IPS-15b (cell line): ENCODE measurements around the gene RUFY4.

Experiments used
- H3K27me3 ChIP-seq: one replicate; pipeline ENCODE4 v1.6.1; 2013; ENCODE audit warnings: low read length; ENCODE audit not compliant: control insufficient read depth, insufficient read depth
- H3K36me3 ChIP-seq: one replicate; pipeline ENCODE4 v1.6.1; 2013; ENCODE audit warnings: low read length; ENCODE audit not compliant: control insufficient read depth, insufficient read depth
- H3K4me1 ChIP-seq: one replicate; pipeline ENCODE4 v1.6.1; 2013; ENCODE audit warnings: mild to moderate bottlenecking, low read length; ENCODE audit not compliant: control insufficient read depth, insufficient read depth
- H3K4me3 ChIP-seq: one replicate; pipeline ENCODE4 v1.5.1; 2013; ENCODE audit warnings: low read depth, low read length
- H3K9ac ChIP-seq: one replicate; pipeline ENCODE4 v1.6.1; 2013; ENCODE audit warnings: low read depth, mild to moderate bottlenecking, low read length
- H3K9me3 ChIP-seq: one replicate; pipeline ENCODE4 v1.6.1; 2013; ENCODE audit warnings: mild to moderate bottlenecking, low read length; ENCODE audit not compliant: control insufficient read depth, insufficient read depth

RUFY4 gene

GRCh38 chr2:218070587-218070986 lies 1.5 kb downstream of the RUFY4 start:
- H3K4me3 ChIP-seq = no peak overlapping the region
- no peak overlapping the region for H3K9ac ChIP-seq
- H3K4me1 ChIP-seq = no peaks in the 10 kb centered on the region
- peaks cover 12% of the 10 kb centered on the region for H3K27me3 ChIP-seq
- H3K9me3 ChIP-seq = no peaks in the 10 kb centered on the region
- H3K36me3 ChIP-seq = no peaks in the 10 kb centered on the region

- Histone ChIP-seq H3K9ac (no peak overlapping the region), H3K4me1 (no peaks in the 10 kb centered on the region), H3K27me3 (peaks cover 12% of the 10 kb centered on the region), H3K36me3 (no peaks in the 10 kb centered on the region), H3K9me3 (no peaks in the 10 kb centered on the region), H3K4me3 (no peak overlapping the region)
These were observed 2.3 kb downstream of the RUFY4 start for GRCh38 chr2:218071218-218071937.

- Histone ChIP-seq H3K36me3 (no peaks in the 10 kb centered on the region), H3K27me3 (peaks cover 12% of the 10 kb centered on the region), H3K4me3 (no peak overlapping the region), H3K9ac (no peak overlapping the region), H3K4me1 (no peaks in the 10 kb centered on the region), H3K9me3 (no peaks in the 10 kb centered on the region)
These were observed 2.9 kb downstream of the RUFY4 start for GRCh38 chr2:218072002-218072401.

GRCh38 chr2:218072478-218073024 lies 3.5 kb downstream of the RUFY4 start:
- Histone ChIP-seq H3K4me1 (no peaks in the 10 kb centered on the region), H3K27me3 (peaks cover 9% of the 10 kb centered on the region)

GRCh38 chr2:218073185-218073584 lies 4.1 kb downstream of the RUFY4 start:
- Histone ChIP-seq H3K4me1 (no peaks in the 10 kb centered on the region), H3K27me3 (peaks cover 5% of the 10 kb centered on the region)

More at GRCh38 chr2:218072478-218073024, 3.5 kb downstream of the RUFY4 start:
- no peak overlapping the region for H3K9ac ChIP-seq
- H3K9me3 ChIP-seq = no peaks in the 10 kb centered on the region
- no peak overlapping the region for H3K4me3 ChIP-seq
- H3K36me3 ChIP-seq = no peaks in the 10 kb centered on the region

GRCh38 chr2:218074031-218074430 lies 5.0 kb downstream of the RUFY4 start:
- no peaks in the 10 kb centered on the region for H3K36me3 ChIP-seq
- H3K4me3 ChIP-seq = no peak overlapping the region
- no peaks in the 10 kb centered on the region for H3K27me3 ChIP-seq
- no peaks in the 10 kb centered on the region for H3K4me1 ChIP-seq
- H3K9me3 ChIP-seq = no peaks in the 10 kb centered on the region
- no peak overlapping the region for H3K9ac ChIP-seq

More at GRCh38 chr2:218073185-218073584, 4.1 kb downstream of the RUFY4 start:
- no peak overlapping the region for H3K4me3 ChIP-seq
- H3K36me3 ChIP-seq = no peaks in the 10 kb centered on the region
- H3K9ac ChIP-seq = no peak overlapping the region
- no peaks in the 10 kb centered on the region for H3K9me3 ChIP-seq

GRCh38 chr2:218075975-218076811 lies 7.1 kb downstream of the RUFY4 start:
- Histone ChIP-seq H3K4me3 (no peak overlapping the region), H3K4me1 (no peaks in the 10 kb centered on the region), H3K9me3 (no peaks in the 10 kb centered on the region), H3K9ac (no peak overlapping the region), H3K27me3 (no peaks in the 10 kb centered on the region), H3K36me3 (no peaks in the 10 kb centered on the region)

GRCh38 chr2:218077464-218078216 lies 8.6 kb downstream of the RUFY4 start:
- Histone ChIP-seq H3K4me1 (no peaks in the 10 kb centered on the region), H3K36me3 (no peaks in the 10 kb centered on the region), H3K9me3 (no peaks in the 10 kb centered on the region), H3K27me3 (no peaks in the 10 kb centered on the region), H3K4me3 (no peak overlapping the region), H3K9ac (no peak overlapping the region)

GRCh38 chr2:218079943-218080913 lies 11.2 kb downstream of the RUFY4 start:
- H3K9ac ChIP-seq = no peak overlapping the region
- H3K27me3 ChIP-seq = no peaks in the 10 kb centered on the region
- no peaks in the 10 kb centered on the region for H3K36me3 ChIP-seq
- H3K4me3 ChIP-seq = no peak overlapping the region
- H3K4me1 ChIP-seq = no peaks in the 10 kb centered on the region
- H3K9me3 ChIP-seq = no peaks in the 10 kb centered on the region

- no peaks in the 10 kb centered on the region for H3K9me3 ChIP-seq
- no peak overlapping the region for H3K9ac ChIP-seq
- no peaks in the 10 kb centered on the region for H3K27me3 ChIP-seq
- H3K4me3 ChIP-seq = no peak overlapping the region
- no peaks in the 10 kb centered on the region for H3K4me1 ChIP-seq
- H3K36me3 ChIP-seq = no peaks in the 10 kb centered on the region
These were observed 12.0 kb downstream of the RUFY4 start for GRCh38 chr2:218081063-218081462.
